Breast epithelium (tissue), 3 donors: ENCODE measurements around the gene TEAD4.

ENCODE experiments used
- POLR2A ChIP-seq: fragments of 450-650 bp; IDR thresholded peaks from one replicate; pipeline ENCODE4 v1.6.1; 2016; ENCODE audit warnings: antibody characterized with exemption, mild to moderate bottlenecking, moderate library complexity
- POLR2AphosphoS5 ChIP-seq, 3 donors: sonication (generic); formaldehyde crosslinking; IDR thresholded peaks; one replicate each; pipeline ENCODE4 v1.6.1; 2017; ENCODE audit warnings: antibody characterized with exemption in 3 of 3
- TF ChIP-seq, protein P1 (sequence below), 3 donors: fragments of 450-650 bp; IDR thresholded peaks; one replicate each; pipeline ENCODE4 v1.5.1; 2016 to 2017; ENCODE audit warnings: antibody characterized with exemption in 3 of 3, mild to moderate bottlenecking in 3 of 3, moderate library complexity in 3 of 3

GRCh38 chr12:3049611-3050249 lies 90.5 kb downstream of the TEAD4 start:
- TF ChIP-seq, protein P1, sequence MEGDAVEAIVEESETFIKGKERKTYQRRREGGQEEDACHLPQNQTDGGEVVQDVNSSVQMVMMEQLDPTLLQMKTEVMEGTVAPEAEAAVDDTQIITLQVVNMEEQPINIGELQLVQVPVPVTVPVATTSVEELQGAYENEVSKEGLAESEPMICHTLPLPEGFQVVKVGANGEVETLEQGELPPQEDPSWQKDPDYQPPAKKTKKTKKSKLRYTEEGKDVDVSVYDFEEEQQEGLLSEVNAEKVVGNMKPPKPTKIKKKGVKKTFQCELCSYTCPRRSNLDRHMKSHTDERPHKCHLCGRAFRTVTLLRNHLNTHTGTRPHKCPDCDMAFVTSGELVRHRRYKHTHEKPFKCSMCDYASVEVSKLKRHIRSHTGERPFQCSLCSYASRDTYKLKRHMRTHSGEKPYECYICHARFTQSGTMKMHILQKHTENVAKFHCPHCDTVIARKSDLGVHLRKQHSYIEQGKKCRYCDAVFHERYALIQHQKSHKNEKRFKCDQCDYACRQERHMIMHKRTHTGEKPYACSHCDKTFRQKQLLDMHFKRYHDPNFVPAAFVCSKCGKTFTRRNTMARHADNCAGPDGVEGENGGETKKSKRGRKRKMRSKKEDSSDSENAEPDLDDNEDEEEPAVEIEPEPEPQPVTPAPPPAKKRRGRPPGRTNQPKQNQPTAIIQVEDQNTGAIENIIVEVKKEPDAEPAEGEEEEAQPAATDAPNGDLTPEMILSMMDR (IDR thresholded peaks at IDR 0.05), result no peak
- no peak for TF ChIP-seq POLR2A
- no peak for TF ChIP-seq POLR2AphosphoS5 (IDR thresholded peaks at IDR 0.05)
